ENCODE data around the gene ZNF181. TPM values are rescaled to one million over a fixed set of nuclear protein-coding genes. Genes with fewer than 3 reads are reported as not detected.

Gene ZNF181
- polyA plus RNA-seq, 1 donor (not counting 4 experiments of a cell fraction or from before 2014, with no cell fraction given): 4.0 TPM

- Histone ChIP-seq H2AFZ (ENCODE audit: control insufficient read depth, low read length) (no peak overlapping the region), H3K9me3 (ENCODE audit: control insufficient read depth, low read depth, low read length) (no peaks in the 10 kb centered on the region), H3K27ac (ENCODE audit: control insufficient read depth, insufficient read depth, low read length) (no peak overlapping the region), H4K20me1 (ENCODE audit: control insufficient read depth, extremely low read depth, insufficient read depth, low read length) (no peaks in the 10 kb centered on the region), H3K9me1 (ENCODE audit: control insufficient read depth, extremely low read depth, insufficient read depth, low read length) (no peaks in the 10 kb centered on the region), H3K27me3 (ENCODE audit: control insufficient read depth, extremely low read depth, insufficient read depth, low read length) (no peaks in the 10 kb centered on the region), H3K9ac (ENCODE audit: control insufficient read depth, extremely low read depth, insufficient read depth, low read length) (no peak overlapping the region), H3K79me2 (ENCODE audit: control insufficient read depth, insufficient read depth, low read length) (no peaks in the 10 kb centered on the region), H3K4me3 (ENCODE audit: control insufficient read depth in 2 of 3, extremely low read depth in 1 of 3, insufficient read depth in 2 of 3, low read depth in 1 of 3, low read length in 3 of 3) (no peak overlapping the region), H3K36me3 (ENCODE audit: control insufficient read depth in 2 of 2, extremely low read depth in 1 of 2, insufficient read depth in 2 of 2, low read length in 2 of 2) (no peaks in the 10 kb centered on the region), H3K4me2 (ENCODE audit: control insufficient read depth, extremely low read depth, insufficient read depth, low read depth, low read length) (no peak overlapping the region), H3K4me1 (ENCODE audit: control insufficient read depth, extremely low read depth, insufficient read depth, low read length) (no peaks in the 10 kb centered on the region)
- dilution Hi-C loops (cut with MboI; ENCODE audit: extremely low pct_ligation_motif_present, low sequenced_read_pairs): no loop called here
- no peak for DNase-seq (ENCODE audit: low read depth, low spot score)
- no peak for FAIRE-seq
- TF ChIP-seq EZH2 (IDR thresholded peaks at IDR 0.05; ENCODE audit: low read length) (no peak), CTCF (optimal IDR thresholded peaks at IDR 0.05 in 1 of 3, IDR thresholded peaks at IDR 0.05 in 1 of 3, conservative IDR thresholded peaks at IDR 0.05 in 1 of 3; ENCODE audit: extremely low read depth in 1 of 3, insufficient read depth in 2 of 3, low read length in 3 of 3) (no peak)
Measured at GRCh38 chr19:34779652-34780051, 45.6 kb downstream of the ZNF181 start.

- no peak for FAIRE-seq
- dilution Hi-C loops (cut with MboI; ENCODE audit: extremely low pct_ligation_motif_present, low sequenced_read_pairs): no loop called here
Measured at GRCh38 chr19:34786236-34786635, 52.2 kb downstream of the ZNF181 start.

More at GRCh38 chr19:34786236-34786635, 52.2 kb downstream of the ZNF181 start:
- Histone ChIP-seq H3K27me3 (ENCODE audit: control insufficient read depth, extremely low read depth, insufficient read depth, low read length) (no peaks in the 10 kb centered on the region), H4K20me1 (ENCODE audit: control insufficient read depth, extremely low read depth, insufficient read depth, low read length) (no peaks in the 10 kb centered on the region), H3K9ac (ENCODE audit: control insufficient read depth, extremely low read depth, insufficient read depth, low read length) (no peak overlapping the region), H3K4me1 (ENCODE audit: control insufficient read depth, extremely low read depth, insufficient read depth, low read length) (no peaks in the 10 kb centered on the region), H2AFZ (ENCODE audit: control insufficient read depth, low read length) (no peak overlapping the region), H3K4me2 (ENCODE audit: control insufficient read depth, extremely low read depth, insufficient read depth, low read depth, low read length) (no peak overlapping the region), H3K4me3 (ENCODE audit: control insufficient read depth in 2 of 3, extremely low read depth in 1 of 3, insufficient read depth in 2 of 3, low read depth in 1 of 3, low read length in 3 of 3) (no peak overlapping the region), H3K9me3 (ENCODE audit: control insufficient read depth, low read depth, low read length) (no peaks in the 10 kb centered on the region), H3K9me1 (ENCODE audit: control insufficient read depth, extremely low read depth, insufficient read depth, low read length) (no peaks in the 10 kb centered on the region), H3K36me3 (ENCODE audit: control insufficient read depth in 2 of 2, extremely low read depth in 1 of 2, insufficient read depth in 2 of 2, low read length in 2 of 2) (no peaks in the 10 kb centered on the region), H3K27ac (ENCODE audit: control insufficient read depth, insufficient read depth, low read length) (no peak overlapping the region), H3K79me2 (ENCODE audit: control insufficient read depth, insufficient read depth, low read length) (no peaks in the 10 kb centered on the region)
- TF ChIP-seq CTCF (optimal IDR thresholded peaks at IDR 0.05 in 1 of 3, IDR thresholded peaks at IDR 0.05 in 1 of 3, conservative IDR thresholded peaks at IDR 0.05 in 1 of 3; ENCODE audit: extremely low read depth in 1 of 3, insufficient read depth in 2 of 3, low read length in 3 of 3) (no peak), EZH2 (IDR thresholded peaks at IDR 0.05; ENCODE audit: low read length) (no peak)
- DNase-seq (ENCODE audit: low read depth, low spot score): no peak

Measured in keratinocyte (primary cell).